Bronchial epithelial cell (primary cell): ENCODE results near the gene STARD5. TPM values are rescaled to one million over a fixed set of nuclear protein-coding genes. Genes with fewer than 3 reads are reported as not detected.

ENCODE experiments used
- DNase-seq: peaks from one replicate; pipeline ENCODE4 v3.0.0-alpha.2; 2010; ENCODE audit warnings: low read depth
- FAIRE-seq: peaks from 2 replicates; lab custom pipeline; 2011; peaks lifted over from hg19 to GRCh38; lab: Jason Lieb, UNC
- H3K27me3 ChIP-seq: 2 replicates; pipeline ENCODE4 v1.5.1; 2011; ENCODE audit warnings: low read length; ENCODE audit not compliant: control insufficient read depth, insufficient read depth
- H3K36me3 ChIP-seq: 2 replicates; pipeline ENCODE4 v1.5.1; 2011; ENCODE audit warnings: low read length; ENCODE audit not compliant: control insufficient read depth, insufficient read depth
- H3K4me3 ChIP-seq: 2 replicates; pipeline ENCODE4 v1.5.1; 2011; ENCODE audit warnings: mild to moderate bottlenecking, low read depth, low read length, control low read depth
- CTCF ChIP-seq: IDR thresholded peaks from 2 replicates; pipeline ENCODE4 v1.5.1; 2011; ENCODE audit warnings: mild to moderate bottlenecking, moderate library complexity, low read length, control low read depth, inconsistent platforms; ENCODE audit not compliant: insufficient read depth, severe bottlenecking
- total RNA-seq: library from RNA; depleted of rRNA; stranded (reverse); fragments of >200 nt; gene quantifications from 2 replicates; pipeline ENCODE4 v1.2.1, GENCODE V29; 2014

STARD5 gene
- total RNA-seq, 1 donor from 2014 or later: 5.0 TPM

- Histone ChIP-seq H3K4me3 (no peak overlapping the region), H3K27me3 (no peaks in the 10 kb centered on the region), H3K36me3 (peaks cover 15% of the 10 kb centered on the region)
- no peak for TF ChIP-seq CTCF
- DNase-seq: no peak
- no peak for FAIRE-seq
These were observed 13.5 kb downstream of the STARD5 start for GRCh38 chr15:81310480-81310879.

- no peak overlapping the region for H3K4me3 ChIP-seq
- DNase-seq (no peak), FAIRE-seq (no peak)
- H3K36me3 ChIP-seq: peaks cover 11% of the 10 kb centered on the region
- H3K27me3 ChIP-seq: no peaks in the 10 kb centered on the region
- no peak for TF ChIP-seq CTCF
These were observed 14.1 kb downstream of the STARD5 start for GRCh38 chr15:81309647-81310450.

GRCh38 chr15:81308260-81308659 is 15.7 kb downstream of the STARD5 start:
- Histone ChIP-seq H3K4me3 (no peak overlapping the region), H3K27me3 (no peaks in the 10 kb centered on the region), H3K36me3 (peaks cover 11% of the 10 kb centered on the region)
- TF ChIP-seq CTCF: no peak
- FAIRE-seq (no peak), DNase-seq (no peak)

GRCh38 chr15:81304226-81304625 is 19.7 kb downstream of the STARD5 start:
- peak; percentile 82 for DNase-seq
- Histone ChIP-seq H3K27me3 (no peaks in the 10 kb centered on the region), H3K4me3 (no peak overlapping the region), H3K36me3 (no peaks in the 10 kb centered on the region)
- no peak for FAIRE-seq
- no peak for TF ChIP-seq CTCF

- Histone ChIP-seq H3K4me3 (no peak overlapping the region), H3K36me3 (no peaks in the 10 kb centered on the region), H3K27me3 (no peaks in the 10 kb centered on the region)
- FAIRE-seq (peak; percentile 40), DNase-seq (peak; percentile 23)
- TF ChIP-seq CTCF: no peak
These were observed 20.4 kb downstream of the STARD5 start for GRCh38 chr15:81303244-81304225.
